ENCODE results near the gene PLCB1.

DNA sequence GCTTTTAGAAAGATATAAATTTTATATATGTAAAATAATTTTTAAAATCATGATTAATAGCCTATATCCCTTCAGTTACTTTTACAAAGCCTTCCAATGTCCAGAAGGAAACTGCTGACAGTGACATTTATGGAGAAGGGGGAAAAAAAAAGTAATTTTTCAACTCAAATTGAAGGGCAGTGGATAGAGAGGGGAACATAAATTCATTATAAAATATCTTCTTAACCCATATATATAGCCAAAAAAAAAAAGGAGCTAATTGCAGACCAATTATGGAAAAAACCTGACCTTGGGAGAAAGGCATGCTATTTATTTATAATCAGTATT, 392.9 kb downstream of the PLCB1 start:
- TF ChIP-seq, protein P1, sequence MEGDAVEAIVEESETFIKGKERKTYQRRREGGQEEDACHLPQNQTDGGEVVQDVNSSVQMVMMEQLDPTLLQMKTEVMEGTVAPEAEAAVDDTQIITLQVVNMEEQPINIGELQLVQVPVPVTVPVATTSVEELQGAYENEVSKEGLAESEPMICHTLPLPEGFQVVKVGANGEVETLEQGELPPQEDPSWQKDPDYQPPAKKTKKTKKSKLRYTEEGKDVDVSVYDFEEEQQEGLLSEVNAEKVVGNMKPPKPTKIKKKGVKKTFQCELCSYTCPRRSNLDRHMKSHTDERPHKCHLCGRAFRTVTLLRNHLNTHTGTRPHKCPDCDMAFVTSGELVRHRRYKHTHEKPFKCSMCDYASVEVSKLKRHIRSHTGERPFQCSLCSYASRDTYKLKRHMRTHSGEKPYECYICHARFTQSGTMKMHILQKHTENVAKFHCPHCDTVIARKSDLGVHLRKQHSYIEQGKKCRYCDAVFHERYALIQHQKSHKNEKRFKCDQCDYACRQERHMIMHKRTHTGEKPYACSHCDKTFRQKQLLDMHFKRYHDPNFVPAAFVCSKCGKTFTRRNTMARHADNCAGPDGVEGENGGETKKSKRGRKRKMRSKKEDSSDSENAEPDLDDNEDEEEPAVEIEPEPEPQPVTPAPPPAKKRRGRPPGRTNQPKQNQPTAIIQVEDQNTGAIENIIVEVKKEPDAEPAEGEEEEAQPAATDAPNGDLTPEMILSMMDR (conservative IDR thresholded peaks at IDR 0.05) = no peak
- TF ChIP-seq EZH2 (IDR thresholded peaks at IDR 0.05; ENCODE audit: low read depth) = no peak

Measured in PC-9 (cell line).